Measurements from ENCODE around the gene JSRP1. TPM values are rescaled to one million over a fixed set of nuclear protein-coding genes. Genes with fewer than 3 reads are reported as not detected.
A peak's percentile ranks its signal among the peaks of the same experiment; 100 is the strongest.

JSRP1 gene
- total and polyA plus RNA-seq, 2 donors = 0.90 to 1.3 TPM

DNA sequence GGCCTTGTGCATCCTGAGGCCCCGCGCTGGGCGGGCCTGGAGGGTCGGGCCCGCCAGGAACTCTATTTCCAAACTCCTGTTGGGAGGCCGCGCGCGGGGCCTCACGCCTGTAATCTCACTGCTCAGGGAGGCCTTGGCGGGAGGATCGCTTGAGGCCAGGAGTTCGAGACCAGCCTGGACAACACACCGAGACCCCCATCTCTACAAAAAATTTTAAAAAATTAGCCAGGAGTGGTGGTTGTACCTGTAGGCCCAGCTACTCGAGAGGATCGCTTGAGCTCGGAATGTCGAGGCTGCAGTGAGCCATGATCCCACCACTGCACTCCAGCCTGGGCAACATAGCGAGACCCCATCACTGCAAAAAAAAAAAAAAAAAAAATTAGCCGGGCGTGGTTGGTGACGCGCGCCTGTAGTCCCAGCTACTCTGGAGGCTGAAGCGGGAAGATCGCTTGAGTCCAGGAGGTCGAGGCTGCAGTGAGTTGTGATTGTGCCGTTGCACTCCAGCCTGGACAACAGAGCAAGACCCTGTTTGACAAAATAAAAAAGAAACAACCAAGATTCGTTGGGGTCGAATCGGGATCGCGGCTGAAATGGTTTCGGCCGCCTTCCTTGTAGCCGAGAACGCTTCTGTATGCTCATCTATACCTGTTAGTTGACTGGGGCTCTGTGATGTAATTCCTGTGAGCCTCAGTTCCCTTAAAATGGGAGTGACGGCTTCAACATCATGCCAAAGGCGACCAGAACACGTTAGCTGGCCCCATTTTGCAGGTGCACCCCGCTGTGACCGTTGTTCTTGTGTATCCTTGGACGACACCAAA, 19.0 kb downstream of the JSRP1 start:
- Histone ChIP-seq H3K9me3 (ENCODE audit: control insufficient read depth in 2 of 2, insufficient read depth in 1 of 2, low read length in 1 of 2) (peaks cover 0 to 3% of the 10 kb centered on the region in 2 donors), H3K4me3 (ENCODE audit: low read length in 2 of 2) (peak overlapping the region; percentile 88 to 97), H3K27me3 (ENCODE audit: control insufficient read depth in 2 of 2, insufficient read depth in 1 of 2, low read length in 1 of 2) (no peaks in the 10 kb centered on the region), H3K4me1 (ENCODE audit: control insufficient read depth in 2 of 2, insufficient read depth in 2 of 2, low read length in 2 of 2) (peaks cover 42 to 62% of the 10 kb centered on the region in 2 donors), H3K36me3 (ENCODE audit: control insufficient read depth in 2 of 2, insufficient read depth in 2 of 2, low read length in 1 of 2) (peaks cover 30 to 39% of the 10 kb centered on the region in 2 donors), H3K27ac (ENCODE audit: low read depth in 1 of 2, low read length in 1 of 2) (peak overlapping the region; percentile 99 to 100)
- WGBS = 47% methylated on average over 43 of the region's 43 CpGs
- no peak for DNase-seq (ENCODE audit: low read depth in 6 of 9, low spot score in 9 of 9)

- DNase-seq (ENCODE audit: low read depth in 6 of 9, low spot score in 9 of 9) = peak; percentile 92 to 99 (median 96)
- H3K9me3 ChIP-seq (ENCODE audit: control insufficient read depth in 2 of 2, insufficient read depth in 1 of 2, low read length in 1 of 2) = peaks cover 0 to 3% of the 10 kb centered on the region in 2 donors
- WGBS = under 1% methylated on average over 80 of the region's 80 CpGs
- H3K27ac ChIP-seq (ENCODE audit: low read depth in 1 of 2, low read length in 1 of 2) = peak within 1 kb of the TSS; percentile 99 to 100
- peak within 1 kb of the TSS; percentile 88 to 97 for H3K4me3 ChIP-seq (ENCODE audit: low read length in 2 of 2)
- peaks cover 40 to 56% of the 10 kb centered on the region in 2 donors for H3K4me1 ChIP-seq (ENCODE audit: control insufficient read depth in 2 of 2, insufficient read depth in 2 of 2, low read length in 2 of 2)
- peaks cover 33 to 42% of the 10 kb centered on the region in 2 donors for H3K36me3 ChIP-seq (ENCODE audit: control insufficient read depth in 2 of 2, insufficient read depth in 2 of 2, low read length in 1 of 2)
- no peaks in the 10 kb centered on the region for H3K27me3 ChIP-seq (ENCODE audit: control insufficient read depth in 2 of 2, insufficient read depth in 1 of 2, low read length in 1 of 2)
Observed at GRCh38 chr19:2236314-2237050, 19.7 kb downstream of the JSRP1 start, which contains the start of the genes PLEKHJ1 and SF3A2. Gene PLEKHJ1 (minus strand): TSS chr19:2236329. CDS start chr19:2236248, 81 bp downstream. Gene SF3A2 (plus strand): TSS chr19:2236824. CDS start chr19:2243419, 6,595 bp downstream.

GRCh38 chr19:2236064-2236313, 20.2 kb downstream of the JSRP1 start:
- under 1% methylated on average over 28 of the region's 28 CpGs for WGBS

GRCh38 chr19:2235381-2236063, 20.7 kb downstream of the JSRP1 start:
- peak overlapping the region; percentile 88 to 97 for H3K4me3 ChIP-seq (ENCODE audit: low read length in 2 of 2)
- H3K27me3 ChIP-seq (ENCODE audit: control insufficient read depth in 2 of 2, insufficient read depth in 1 of 2, low read length in 1 of 2) = no peaks in the 10 kb centered on the region
- H3K36me3 ChIP-seq (ENCODE audit: control insufficient read depth in 2 of 2, insufficient read depth in 2 of 2, low read length in 1 of 2) = peaks cover 37 to 40% of the 10 kb centered on the region in 2 donors
- H3K4me1 ChIP-seq (ENCODE audit: control insufficient read depth in 2 of 2, insufficient read depth in 2 of 2, low read length in 2 of 2) = peaks cover 31 to 47% of the 10 kb centered on the region in 2 donors
- no peaks in the 10 kb centered on the region for H3K9me3 ChIP-seq (ENCODE audit: control insufficient read depth in 2 of 2, insufficient read depth in 1 of 2, low read length in 1 of 2)
- H3K27ac ChIP-seq (ENCODE audit: low read depth in 1 of 2, low read length in 1 of 2) = peak overlapping the region; percentile 37 to 43
- peak in 1 of 9 donors; percentile 47 for DNase-seq (ENCODE audit: low read depth in 6 of 9, low spot score in 9 of 9)
- 1% methylated on average over 48 of the region's 48 CpGs for WGBS

More at GRCh38 chr19:2236064-2236313, 20.2 kb downstream of the JSRP1 start:
- no peaks in the 10 kb centered on the region for H3K27me3 ChIP-seq (ENCODE audit: control insufficient read depth in 2 of 2, insufficient read depth in 1 of 2, low read length in 1 of 2)
- no peak for DNase-seq (ENCODE audit: low read depth in 6 of 9, low spot score in 9 of 9)
- H3K9me3 ChIP-seq (ENCODE audit: control insufficient read depth in 2 of 2, insufficient read depth in 1 of 2, low read length in 1 of 2) = no peaks in the 10 kb centered on the region
- H3K27ac ChIP-seq (ENCODE audit: low read depth in 1 of 2, low read length in 1 of 2) = peak overlapping the region; percentile 43 to 99
- H3K4me3 ChIP-seq (ENCODE audit: low read length in 2 of 2) = peak overlapping the region; percentile 88 to 97
- peaks cover 35 to 51% of the 10 kb centered on the region in 2 donors for H3K4me1 ChIP-seq (ENCODE audit: control insufficient read depth in 2 of 2, insufficient read depth in 2 of 2, low read length in 2 of 2)
- H3K36me3 ChIP-seq (ENCODE audit: control insufficient read depth in 2 of 2, insufficient read depth in 2 of 2, low read length in 1 of 2) = peaks cover 33 to 41% of the 10 kb centered on the region in 2 donors

- H3K27ac ChIP-seq (ENCODE audit: low read depth in 1 of 2, low read length in 1 of 2) = no peak overlapping the region
- H3K9me3 ChIP-seq (ENCODE audit: control insufficient read depth in 2 of 2, insufficient read depth in 1 of 2, low read length in 1 of 2) = no peaks in the 10 kb centered on the region
- no peak for DNase-seq (ENCODE audit: low read depth in 6 of 9, low spot score in 9 of 9)
- H3K27me3 ChIP-seq (ENCODE audit: control insufficient read depth in 2 of 2, insufficient read depth in 1 of 2, low read length in 1 of 2) = no peaks in the 10 kb centered on the region
- H3K36me3 ChIP-seq (ENCODE audit: control insufficient read depth in 2 of 2, insufficient read depth in 2 of 2, low read length in 1 of 2) = peaks cover 39 to 42% of the 10 kb centered on the region in 2 donors
- peaks cover 26 to 41% of the 10 kb centered on the region in 2 donors for H3K4me1 ChIP-seq (ENCODE audit: control insufficient read depth in 2 of 2, insufficient read depth in 2 of 2, low read length in 2 of 2)
- WGBS = 86% methylated on average over 6 of the region's 6 CpGs
- H3K4me3 ChIP-seq (ENCODE audit: low read length in 2 of 2) = peak overlapping the region; percentile 88 to 97
Observed at GRCh38 chr19:2234996-2235380, 21.2 kb downstream of the JSRP1 start.

DNA sequence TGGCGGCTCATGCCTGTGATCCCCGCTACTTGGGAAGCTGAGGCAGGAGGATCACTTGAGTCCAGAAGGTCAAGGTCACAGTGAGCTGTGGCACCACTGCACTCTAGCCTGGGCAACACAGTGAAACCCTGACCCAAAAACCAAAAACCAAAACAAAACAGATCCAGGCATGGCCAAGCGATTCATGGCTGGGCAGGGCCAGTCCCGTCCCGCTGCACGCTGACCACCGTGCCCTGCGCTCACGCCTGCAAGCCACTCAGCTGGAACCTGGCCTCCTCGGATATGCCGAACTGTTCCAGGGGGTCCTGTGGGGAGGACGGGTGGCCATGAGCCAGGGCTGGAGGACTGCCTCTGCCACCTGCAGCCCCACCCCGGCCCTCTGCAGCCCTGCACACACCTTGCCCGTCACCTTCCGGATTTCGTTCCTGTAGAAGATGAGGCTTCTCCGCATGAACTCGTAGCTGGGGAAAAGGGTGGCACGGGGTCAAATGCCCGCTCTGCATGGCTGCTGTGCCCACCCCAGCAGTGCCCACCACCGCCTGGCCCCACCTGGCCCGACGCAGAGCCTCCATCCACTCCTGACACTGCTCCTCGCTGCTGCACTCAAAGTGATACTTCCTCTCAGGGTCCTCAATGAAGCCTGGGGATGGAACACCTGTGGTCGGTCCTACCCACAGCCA, 22.5 kb downstream of the JSRP1 start:
- H3K4me1 ChIP-seq (ENCODE audit: control insufficient read depth in 2 of 2, insufficient read depth in 2 of 2, low read length in 2 of 2) = peaks cover 20 to 34% of the 10 kb centered on the region in 2 donors
- peaks cover 50 to 55% of the 10 kb centered on the region in 2 donors for H3K36me3 ChIP-seq (ENCODE audit: control insufficient read depth in 2 of 2, insufficient read depth in 2 of 2, low read length in 1 of 2)
- WGBS = 93% methylated on average over 25 of the region's 25 CpGs
- H3K27me3 ChIP-seq (ENCODE audit: control insufficient read depth in 2 of 2, insufficient read depth in 1 of 2, low read length in 1 of 2) = no peaks in the 10 kb centered on the region
- no peak for DNase-seq (ENCODE audit: low read depth in 6 of 9, low spot score in 9 of 9)
- H3K4me3 ChIP-seq (ENCODE audit: low read length in 2 of 2) = no peak overlapping the region
- H3K9me3 ChIP-seq (ENCODE audit: control insufficient read depth in 2 of 2, insufficient read depth in 1 of 2, low read length in 1 of 2) = no peaks in the 10 kb centered on the region
- no peak overlapping the region for H3K27ac ChIP-seq (ENCODE audit: low read depth in 1 of 2, low read length in 1 of 2)

GRCh38 chr19:2232286-2233151, 23.7 kb downstream of the JSRP1 start:
- no peak overlapping the region for H3K27ac ChIP-seq (ENCODE audit: low read depth in 1 of 2, low read length in 1 of 2)
- no peaks in the 10 kb centered on the region for H3K27me3 ChIP-seq (ENCODE audit: control insufficient read depth in 2 of 2, insufficient read depth in 1 of 2, low read length in 1 of 2)
- WGBS = 97% methylated on average over 30 of the region's 30 CpGs
- H3K36me3 ChIP-seq (ENCODE audit: control insufficient read depth in 2 of 2, insufficient read depth in 2 of 2, low read length in 1 of 2) = peaks cover 56 to 66% of the 10 kb centered on the region in 2 donors
- peaks cover 10 to 22% of the 10 kb centered on the region in 2 donors for H3K4me1 ChIP-seq (ENCODE audit: control insufficient read depth in 2 of 2, insufficient read depth in 2 of 2, low read length in 2 of 2)
- H3K9me3 ChIP-seq (ENCODE audit: control insufficient read depth in 2 of 2, insufficient read depth in 1 of 2, low read length in 1 of 2) = no peaks in the 10 kb centered on the region
- H3K4me3 ChIP-seq (ENCODE audit: low read length in 2 of 2) = no peak overlapping the region
- DNase-seq (ENCODE audit: low read depth in 6 of 9, low spot score in 9 of 9) = no peak

All from thymus (tissue), 11 donors.